ENCODE data around the gene MCM7. TPM values are rescaled to one million over a fixed set of nuclear protein-coding genes. Genes with fewer than 3 reads are reported as not detected.

Gene MCM7
- total and polyA plus RNA-seq, 7 donors: 29.6 to 99.3 (median 34.2) TPM

GRCh38 chr7:100044718-100045117 is 56.5 kb downstream of the MCM7 start:
- intact Hi-C loops (cut with DNase I): no loop called here
- Histone ChIP-seq H3K36me3 (no peaks in the 10 kb centered on the region), H3K27me3 (no peaks in the 10 kb centered on the region), H3K4me1 (peaks cover 0 to 4% (median 1%) of the 10 kb centered on the region in 4 donors), H3K9me3 (no peaks in the 10 kb centered on the region), H3K4me3 (no peak overlapping the region), H3K27ac (no peak overlapping the region)
- 23 to 35% methylated on average over 6 of the region's 6 CpGs for WGBS, 2 donors
- TF ChIP-seq POLR2AphosphoS5 (IDR thresholded peaks at IDR 0.05) (no peak), CTCF (IDR thresholded peaks at IDR 0.05) (no peak), EP300 (IDR thresholded peaks at IDR 0.05) (no peak), POLR2A (IDR thresholded peaks at IDR 0.05) (no peak)
- no peak for DNase-seq

Small RNAs within 50 kb of the gene (small RNA-seq; reads per million reads assigned to genes)
- gene MIR106B (27.1 to 34.9 (median 28.0) reads per million in 3 donors), gene MIR25 (620 to 926 (median 877) reads per million in 3 donors), gene MIR93 (65.5 to 132 (median 73.5) reads per million in 3 donors)

Other genes with a start within 250 kb of the MCM7 start
- not detected for gene OR2AE1, start 224.4 kb downstream of the MCM7 start, total RNA-seq
- gene OR2AE1, start 224.4 kb downstream of the MCM7 start, polyA plus RNA-seq: under 1 TPM in 1 of 3 donors, not detected in 2; 0.06 TPM
- gene TRIM4, start 181.9 kb downstream of the MCM7 start, total RNA-seq: 10 to 100 TPM; 21.9 to 33.2 (median 29.6) TPM
- 10 to 100 TPM; 12.5 to 18.0 (median 17.4) TPM for gene TRIM4, start 181.9 kb downstream of the MCM7 start, polyA plus RNA-seq
- under 1 TPM in 3 of 4 donors, not detected in 1; 0.33 to 0.95 (median 0.71) TPM for gene GJC3, start 171.8 kb downstream of the MCM7 start, total RNA-seq
- under 1 TPM in 1 of 3 donors, not detected in 2; 0.31 TPM for gene GJC3, start 171.8 kb downstream of the MCM7 start, polyA plus RNA-seq
- gene AZGP1, start 125.4 kb downstream of the MCM7 start, total RNA-seq: 10 to 100 TPM in 1 of 4 donors, 1 to 10 TPM in 2, under 1 TPM in 1; 0.66 to 17.1 (median 4.1) TPM
- 10 to 100 TPM in 1 of 3 donors, 1 to 10 TPM in 2; 4.6 to 10.2 (median 7.9) TPM for gene AZGP1, start 125.4 kb downstream of the MCM7 start, polyA plus RNA-seq
- 10 to 100 TPM; 27.8 to 32.7 (median 31.6) TPM for gene ZKSCAN1, start 85.8 kb downstream of the MCM7 start, total RNA-seq
- gene ZKSCAN1, start 85.8 kb downstream of the MCM7 start, polyA plus RNA-seq: 10 to 100 TPM in 2 of 3 donors, 1 to 10 TPM in 1; 8.4 to 22.4 (median 11.3) TPM
- 10 to 100 TPM; 14.7 to 21.8 (median 17.4) TPM for gene ZSCAN21, start 51.6 kb downstream of the MCM7 start, total RNA-seq
- gene ZSCAN21, start 51.6 kb downstream of the MCM7 start, polyA plus RNA-seq: 1 to 10 TPM; 4.2 to 4.3 (median 4.2) TPM
- 10 to 100 TPM; 17.9 to 28.0 (median 22.6) TPM for gene ZNF3, start 19.7 kb downstream of the MCM7 start, total RNA-seq
- gene ZNF3, start 19.7 kb downstream of the MCM7 start, polyA plus RNA-seq: 10 to 100 TPM; 17.1 to 19.2 (median 18.8) TPM
- gene COPS6, start 12.4 kb downstream of the MCM7 start, total RNA-seq: 10 to 100 TPM; 58.4 to 87.4 (median 68.4) TPM
- 10 to 100 TPM; 80.2 to 91.3 (median 87.1) TPM for gene COPS6, start 12.4 kb downstream of the MCM7 start, polyA plus RNA-seq
- gene AP4M1, start 246 bp upstream of the MCM7 start, total RNA-seq: 10 to 100 TPM; 18.1 to 26.6 (median 20.8) TPM
- gene AP4M1, start 246 bp upstream of the MCM7 start, polyA plus RNA-seq: 10 to 100 TPM; 14.6 to 17.3 (median 16.2) TPM
- gene TAF6, start 18.0 kb upstream of the MCM7 start, total RNA-seq: 10 to 100 TPM; 56.6 to 87.8 (median 65.2) TPM
- 10 to 100 TPM; 18.0 to 37.8 (median 18.7) TPM for gene TAF6, start 18.0 kb upstream of the MCM7 start, polyA plus RNA-seq
- gene CNPY4, start 18.2 kb upstream of the MCM7 start, total RNA-seq: 10 to 100 TPM; 13.9 to 26.6 (median 15.5) TPM
- gene CNPY4, start 18.2 kb upstream of the MCM7 start, polyA plus RNA-seq: 10 to 100 TPM in 1 of 3 donors, 1 to 10 TPM in 2; 4.4 to 14.2 (median 5.4) TPM
- gene MBLAC1, start 25.6 kb upstream of the MCM7 start, total RNA-seq: 1 to 10 TPM; 2.5 to 5.8 (median 4.3) TPM
- 1 to 10 TPM; 1.6 to 4.2 (median 2.6) TPM for gene MBLAC1, start 25.6 kb upstream of the MCM7 start, polyA plus RNA-seq
- 100 to 1,000 TPM; 222 to 309 (median 264) TPM for gene LAMTOR4, start 47.5 kb upstream of the MCM7 start, total RNA-seq
- gene LAMTOR4, start 47.5 kb upstream of the MCM7 start, polyA plus RNA-seq: 100 to 1,000 TPM; 409 to 626 (median 469) TPM
- 10 to 100 TPM in 1 of 4 donors, 1 to 10 TPM in 3; 3.9 to 11.6 (median 6.3) TPM for gene TRAPPC14, start 57.3 kb upstream of the MCM7 start, total RNA-seq
- 10 to 100 TPM; 14.4 to 39.3 (median 15.3) TPM for gene TRAPPC14, start 57.3 kb upstream of the MCM7 start, polyA plus RNA-seq
- 1 to 10 TPM; 1.2 to 6.4 (median 3.1) TPM for gene GAL3ST4, start 67.2 kb upstream of the MCM7 start, total RNA-seq
- gene GAL3ST4, start 67.2 kb upstream of the MCM7 start, polyA plus RNA-seq: 1 to 10 TPM; 1.2 to 6.2 (median 3.9) TPM
- gene GPC2, start 76.0 kb upstream of the MCM7 start, total RNA-seq: 1 to 10 TPM in 1 of 4 donors, under 1 TPM in 3; 0.41 to 1.7 (median 0.60) TPM
- gene GPC2, start 76.0 kb upstream of the MCM7 start, polyA plus RNA-seq: 1 to 10 TPM in 1 of 3 donors, not detected in 2; 5.3 TPM
- under 1 TPM in 2 of 4 donors, not detected in 2; 0.14 to 0.36 TPM for gene STAG3, start 76.5 kb upstream of the MCM7 start, total RNA-seq
- 10 to 100 TPM in 1 of 3 donors, 1 to 10 TPM in 1, under 1 TPM in 1; 0.92 to 32.6 (median 3.6) TPM for gene STAG3, start 76.5 kb upstream of the MCM7 start, polyA plus RNA-seq
- under 1 TPM in 3 of 4 donors, not detected in 1; 0.16 to 0.95 (median 0.36) TPM for gene PVRIG, start 118.6 kb upstream of the MCM7 start, total RNA-seq
- 10 to 100 TPM in 1 of 3 donors, under 1 TPM in 1, not detected in 1; 0.60 to 12.0 TPM for gene PVRIG, start 118.6 kb upstream of the MCM7 start, polyA plus RNA-seq
- not detected for gene SPDYE3, start 206.3 kb upstream of the MCM7 start, total RNA-seq
- gene SPDYE3, start 206.3 kb upstream of the MCM7 start, polyA plus RNA-seq: under 1 TPM in 1 of 3 donors, not detected in 2; 0.16 TPM

Measured in sigmoid colon (tissue), 7 donors.